BLaER1 treated with 17β-estradiol and CSF1 and Interleukin-3, amounts not matched to agents 10 nM and 100 nM (cell line): Measurements from ENCODE around the gene P2RX7.
"Not testable (repeated sequence)": the region's sequence is repeated elsewhere in the genome, so short reads cannot be mapped to it uniquely, and the experiment has no call there.

Source experiments
- H3K27ac ChIP-seq, 11 experiments: shearing (Covaris generic); formaldehyde crosslinking; 2 replicates each; pipeline ENCODE4 v1.8.1; 2022
- H3K27me3 ChIP-seq, 11 experiments: shearing (Covaris generic); formaldehyde crosslinking; 2 replicates each; pipeline ENCODE4 v1.8.1; 2022
- H3K36me3 ChIP-seq, 11 experiments: shearing (Covaris generic); formaldehyde crosslinking; 2 replicates each; pipeline ENCODE4 v1.8.1; 2022
- H3K4me1 ChIP-seq, 10 experiments: shearing (Covaris generic); formaldehyde crosslinking; 2 replicates each; pipeline ENCODE4 v1.8.1; 2022
- H3K4me2 ChIP-seq, 11 experiments: shearing (Covaris generic); formaldehyde crosslinking; 2 replicates each; pipeline ENCODE4 v1.8.1; 2022
- H3K4me3 ChIP-seq, 10 experiments: shearing (Covaris generic); formaldehyde crosslinking; 2 replicates each; pipeline ENCODE4 v1.8.1; 2022
- H3K9ac ChIP-seq, 11 experiments: shearing (Covaris generic); formaldehyde crosslinking; 2 replicates each; pipeline ENCODE4 v1.8.1; 2022
- H3K9me3 ChIP-seq, 11 experiments: shearing (Covaris generic); formaldehyde crosslinking; replicated peaks in 1 of 11; 2 replicates each; pipeline ENCODE4 v1.8.1; 2022
- H4K20me1 ChIP-seq, 11 experiments: shearing (Covaris generic); formaldehyde crosslinking; 2 replicates each; pipeline ENCODE4 v1.8.1; 2022
- Cebpa-rat ChIP-seq, 11 experiments: shearing (Covaris generic); IDR thresholded peaks; 2 replicates each; pipeline ENCODE4 v1.8.1; 2022

P2RX7 gene

DNA sequence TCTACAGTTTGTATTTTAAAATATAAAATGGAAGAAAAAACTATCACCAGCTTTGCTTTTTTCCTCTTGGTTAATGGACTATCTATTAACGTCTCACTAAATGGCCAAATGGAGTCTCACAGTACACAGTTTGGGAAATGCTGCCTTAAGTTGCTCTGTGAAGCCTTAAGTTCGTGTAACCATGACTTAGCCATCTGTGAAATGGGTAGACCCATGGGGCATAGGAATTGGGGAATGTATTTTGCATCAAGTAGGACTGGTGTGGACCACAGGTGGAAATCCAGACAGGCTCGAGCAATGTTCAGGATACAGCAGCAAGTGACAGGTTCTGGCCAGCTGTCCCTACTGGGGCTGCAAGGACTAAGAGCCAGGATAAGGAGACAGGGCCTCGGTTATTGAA is 4.8 kb downstream of the P2RX7 start:
- H3K27ac ChIP-seq = no peak overlapping the region
- no peaks in the 10 kb centered on the region for H3K27me3 ChIP-seq
- no peak for TF ChIP-seq Cebpa-rat (IDR thresholded peaks at IDR 0.05)

GRCh38 chr12:121138284-121138683 is 5.6 kb downstream of the P2RX7 start:
- Histone ChIP-seq H3K4me3 (no peak overlapping the region), H3K27me3 (no peaks in the 10 kb centered on the region), H3K9ac (0 out of 22 replicates have a peak overlapping the region, but pooled peaks of 1 of the 11 experiments have one; percentile 12), H3K27ac (peak overlapping the region in 4 of 11 experiments; percentile 2 to 52 (median 14); a peak in 4 of 22 replicates), H3K9me3 (peaks cover 0 to 38% (median 6%) of the 10 kb centered on the region in 11 experiments; a peak in 11 of 22 replicates), H4K20me1 (peaks cover 0 to 7% (median 0%) of the 10 kb centered on the region in 11 experiments; a peak in 2 of 22 replicates), H3K4me1 (peaks cover 16 to 96% (median 22%) of the 10 kb centered on the region in 10 experiments), H3K4me2 (peak overlapping the region in 3 of 11 experiments; percentile 41 to 95 (median 81); a peak in 6 of 22 replicates), H3K36me3 (peaks cover 0 to 69% (median 0%) of the 10 kb centered on the region in 11 experiments; a peak in 8 of 22 replicates)
- no peak for TF ChIP-seq Cebpa-rat (IDR thresholded peaks at IDR 0.05)

More for the DNA sequence above, 4.8 kb downstream of the P2RX7 start:
- H3K4me3 ChIP-seq = peak overlapping the region in 1 of 10 experiments; percentile 51; a peak in 1 of 20 replicates
- peak overlapping the region in 3 of 11 experiments; percentile 41 to 95 (median 81); a peak in 5 of 22 replicates for H3K4me2 ChIP-seq
- peaks cover 22 to 89% (median 24%) of the 10 kb centered on the region in 10 experiments for H3K4me1 ChIP-seq
- H3K9ac ChIP-seq = no peak overlapping the region
- peaks cover 0 to 64% (median 0%) of the 10 kb centered on the region in 11 experiments; a peak in 8 of 22 replicates for H3K36me3 ChIP-seq
- H4K20me1 ChIP-seq = peaks cover 0 to 7% (median 0%) of the 10 kb centered on the region in 11 experiments; a peak in 2 of 22 replicates
- peaks cover 0 to 30% (median 6%) of the 10 kb centered on the region in 11 experiments; a peak in 11 of 22 replicates for H3K9me3 ChIP-seq

DNA sequence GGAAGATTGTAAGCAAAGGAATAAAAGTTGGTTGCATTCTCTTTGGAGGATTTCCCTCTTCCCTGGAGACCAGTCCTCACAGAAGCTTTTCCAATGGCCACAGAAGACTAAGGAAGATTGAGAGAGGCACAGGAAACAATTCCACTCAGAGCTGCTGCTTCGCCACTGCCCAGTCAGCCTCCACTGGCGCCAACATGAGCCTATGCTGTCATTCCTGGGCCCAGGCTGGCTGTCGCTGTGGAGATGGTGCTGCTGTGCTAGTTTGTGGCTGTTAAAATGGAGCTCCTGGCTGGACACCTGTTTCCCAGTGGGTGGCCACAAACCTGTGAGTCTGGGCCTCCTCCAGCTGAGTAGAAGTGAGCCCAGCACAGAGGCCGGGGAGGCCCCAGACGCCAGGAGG is 6.6 kb downstream of the P2RX7 start:
- H3K27me3 ChIP-seq = no peaks in the 10 kb centered on the region
- H3K4me3 ChIP-seq = no peak overlapping the region
- H3K4me2 ChIP-seq = peak overlapping the region in 3 of 11 experiments; percentile 17 to 95 (median 85); a peak in 5 of 22 replicates
- H3K36me3 ChIP-seq = peaks cover 0 to 70% (median 0%) of the 10 kb centered on the region in 11 experiments; a peak in 8 of 22 replicates
- H3K27ac ChIP-seq = peak overlapping the region in 4 of 11 experiments; percentile 22 to 52 (median 31); a peak in 4 of 22 replicates
- H4K20me1 ChIP-seq = peaks cover 0 to 7% (median 0%) of the 10 kb centered on the region in 11 experiments; a peak in 2 of 22 replicates
- no peak for TF ChIP-seq Cebpa-rat (IDR thresholded peaks at IDR 0.05)
- peaks cover 16 to 97% (median 22%) of the 10 kb centered on the region in 10 experiments for H3K4me1 ChIP-seq
- peaks cover 0 to 46% (median 6%) of the 10 kb centered on the region in 11 experiments; a peak in 11 of 22 replicates for H3K9me3 ChIP-seq
- peak overlapping the region in 2 of 11 experiments; percentile 11 to 43; a peak in 2 of 22 replicates for H3K9ac ChIP-seq

GRCh38 chr12:121142171-121142950 is 9.7 kb downstream of the P2RX7 start:
- peaks cover 0 to 7% (median 0%) of the 10 kb centered on the region in 11 experiments; a peak in 2 of 22 replicates for H4K20me1 ChIP-seq
- TF ChIP-seq Cebpa-rat (IDR thresholded peaks at IDR 0.05) = no peak
- peaks cover 12 to 100% (median 38%) of the 10 kb centered on the region in 10 experiments; a peak in 18 of 20 replicates for H3K4me1 ChIP-seq
- H3K27me3 ChIP-seq = no peaks in the 10 kb centered on the region
- peaks cover 0 to 76% (median 0%) of the 10 kb centered on the region in 11 experiments; a peak in 8 of 22 replicates for H3K36me3 ChIP-seq
- peak overlapping the region; percentile 66 to 98 (median 78); a peak in 20 of 22 replicates for H3K27ac ChIP-seq
- H3K9ac ChIP-seq = peak overlapping the region in 5 of 11 experiments; percentile 49 to 84 (median 77); a peak in 8 of 22 replicates
- peak overlapping the region in 1 of 10 experiments; percentile 7; a peak in 1 of 20 replicates for H3K4me3 ChIP-seq
- H3K9me3 ChIP-seq = peaks cover 0 to 54% (median 6%) of the 10 kb centered on the region in 11 experiments; a peak in 11 of 22 replicates
- H3K4me2 ChIP-seq = peak overlapping the region in 5 of 11 experiments; percentile 69 to 95 (median 76); a peak in 8 of 22 replicates

- peak in 5 of 11 experiments; percentile 30 to 79 (median 65); a peak in 6 of 22 replicates for TF ChIP-seq Cebpa-rat (IDR thresholded peaks at IDR 0.05)
- Histone ChIP-seq H3K4me3 (no peak overlapping the region; a peak in 1 of 20 replicates), H4K20me1 (peaks cover 0 to 9% (median 0%) of the 10 kb centered on the region in 11 experiments; a peak in 2 of 22 replicates), H3K4me1 (peaks cover 12 to 92% (median 38%) of the 10 kb centered on the region in 10 experiments; a peak in 18 of 20 replicates), H3K27ac (peak overlapping the region; percentile 65 to 98 (median 78)), H3K9me3 (peaks cover 6 to 51% (median 12%) of the 10 kb centered on the region in 11 experiments; a peak in 18 of 22 replicates), H3K36me3 (peaks cover 0 to 76% (median 5%) of the 10 kb centered on the region in 11 experiments; a peak in 9 of 22 replicates), H3K27me3 (no peaks in the 10 kb centered on the region), H3K4me2 (peak overlapping the region; percentile 34 to 95 (median 69); a peak in 20 of 22 replicates), H3K9ac (peak overlapping the region in 9 of 11 experiments; percentile 31 to 84 (median 73); a peak in 17 of 22 replicates)
These were observed 11.8 kb downstream of the P2RX7 start for GRCh38 chr12:121144416-121144914.

- Histone ChIP-seq H4K20me1 (peaks cover 0 to 16% (median 0%) of the 10 kb centered on the region in 11 experiments; a peak in 2 of 22 replicates), H3K27ac (peak overlapping the region; percentile 65 to 98 (median 78); a peak in 20 of 22 replicates), H3K9me3 (peaks cover 6 to 56% (median 19%) of the 10 kb centered on the region in 11 experiments; a peak in 18 of 22 replicates), H3K4me2 (peak overlapping the region in 9 of 11 experiments; percentile 64 to 95 (median 71); a peak in 17 of 22 replicates), H3K36me3 (peaks cover 0 to 76% (median 5%) of the 10 kb centered on the region in 11 experiments; a peak in 9 of 22 replicates), H3K4me1 (peaks cover 12 to 85% (median 38%) of the 10 kb centered on the region in 10 experiments; a peak in 18 of 20 replicates), H3K9ac (peak overlapping the region in 7 of 11 experiments; percentile 45 to 84 (median 76); a peak in 14 of 22 replicates), H3K4me3 (peak overlapping the region in 1 of 10 experiments; percentile 26; a peak in 2 of 20 replicates), H3K27me3 (no peaks in the 10 kb centered on the region)
- no peak for TF ChIP-seq Cebpa-rat (IDR thresholded peaks at IDR 0.05)
These were observed 12.5 kb downstream of the P2RX7 start for GRCh38 chr12:121145221-121145620.

DNA sequence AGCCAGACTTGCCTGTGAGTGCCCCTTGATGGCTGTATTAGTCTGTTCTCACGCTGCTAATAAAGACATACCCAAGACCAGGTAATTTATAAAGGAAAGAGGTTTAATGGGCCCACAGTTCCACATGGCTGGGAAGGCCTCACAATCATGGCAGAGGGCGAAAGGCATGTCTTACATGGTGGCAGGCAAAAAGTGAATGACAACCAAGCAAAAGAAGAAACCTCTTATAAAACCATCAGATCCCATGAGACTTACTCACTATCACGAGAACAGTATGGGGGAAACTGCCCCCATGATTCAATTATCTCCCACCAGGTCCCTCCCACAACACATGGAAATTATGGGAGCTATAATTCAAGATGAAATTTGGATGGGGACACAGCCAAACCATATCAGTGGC is 16.6 kb downstream of the P2RX7 start:
- peaks cover under 1 to 44% (median 22%) of the 10 kb centered on the region in 10 experiments; a peak in 17 of 20 replicates for H3K4me1 ChIP-seq
- peaks cover 0 to 50% (median 0%) of the 10 kb centered on the region in 11 experiments; a peak in 2 of 22 replicates for H4K20me1 ChIP-seq
- H3K9me3 ChIP-seq = peaks cover 0 to 25% (median 15%) of the 10 kb centered on the region in 11 experiments; a peak in 17 of 22 replicates
- H3K9ac ChIP-seq, H3K4me2 ChIP-seq, H3K4me3 ChIP-seq, H3K27ac ChIP-seq, H3K27me3 ChIP-seq: not testable (repeated sequence)
- H3K36me3 ChIP-seq = peaks cover 0 to 87% (median 5%) of the 10 kb centered on the region in 11 experiments; a peak in 8 of 22 replicates
